H1 (cell line): Measurements from ENCODE around the gene ST3GAL2. TPM values are rescaled to one million over a fixed set of nuclear protein-coding genes. Genes with fewer than 3 reads are reported as not detected.

Experiments used
- CTCF ChIA-PET: fragments of 300-600 bp; sonication (Branson Sonifier 250); formaldehyde crosslinking; loops from one replicate; lab custom pipeline; 2021; ENCODE audit not compliant: partially characterized antibody; lab: Charles Lee
- POLR2A ChIA-PET: fragments of 300-600 bp; sonication (Branson Sonifier 250); formaldehyde crosslinking; loops from one replicate; lab custom pipeline; 2021; ENCODE audit warnings: inconsistent platforms; ENCODE audit not compliant: partially characterized antibody; lab: Charles Lee
- DNase-seq, 2 experiments: peaks; one replicate each; pipeline versions ENCODE4 v3.0.0 to v3.0.0-alpha.2; 2010 to 2022; ENCODE audit warnings: low spot score in 2 of 2, low read depth in 1 of 2, mixed read lengths in 1 of 2
- FAIRE-seq: peaks from 2 replicates; lab custom pipeline; 2011; peaks lifted over from hg19 to GRCh38; lab: Jason Lieb, UNC
- H2AFZ ChIP-seq: 2 replicates; pipeline ENCODE4 v1.8.1; 2012; ENCODE audit warnings: low read length, inconsistent platforms
- H2AK5ac ChIP-seq: 2 replicates; pipeline ENCODE4 v1.6.1; 2013; ENCODE audit warnings: low read depth, low read length
- H2BK120ac ChIP-seq: replicated peaks from 2 replicates; pipeline ENCODE3; 2013; ENCODE audit warnings: low read depth, low read length, inconsistent platforms
- H2BK12ac ChIP-seq: 2 replicates; pipeline ENCODE4 v1.6.1; 2013; ENCODE audit warnings: low read depth, low read length
- H2BK15ac ChIP-seq: 2 replicates; pipeline ENCODE4 v1.6.1; 2013; ENCODE audit warnings: low read length
- H2BK20ac ChIP-seq: 2 replicates; pipeline ENCODE4 v1.6.1; 2013; ENCODE audit warnings: low read length
- H2BK5ac ChIP-seq: 2 replicates; pipeline ENCODE4 v1.6.1; 2013; ENCODE audit warnings: low read depth, low read length
- H3K14ac ChIP-seq: 2 replicates; pipeline ENCODE4 v1.6.1; 2013; ENCODE audit warnings: inconsistent platforms; ENCODE audit not compliant: insufficient read length
- H3K18ac ChIP-seq: 2 replicates; pipeline ENCODE4 v1.6.1; 2013; ENCODE audit warnings: low read length; ENCODE audit errors: extremely low read depth
- H3K23ac ChIP-seq: 2 replicates; pipeline ENCODE4 v1.6.1; 2013; ENCODE audit warnings: inconsistent platforms; ENCODE audit not compliant: insufficient read length
- H3K23me2 ChIP-seq: 2 replicates; pipeline ENCODE4 v1.6.1; 2013; ENCODE audit warnings: low read depth, low read length
- H3K27ac ChIP-seq: 2 replicates; pipeline ENCODE4 v1.6.1; 2011; ENCODE audit warnings: low read depth, low read length, inconsistent platforms
- H3K27me3 ChIP-seq, 4 experiments: replicated peaks in 1 of 4; 1 replicate in 1 of 4; 2 replicates in 3 of 4; pipeline versions ENCODE4 v1.6.1 to v1.8.1; 2011 to 2013; ENCODE audit warnings: low read length in 3 of 4, mild to moderate bottlenecking in 3 of 4, inconsistent platforms in 2 of 4, mixed read lengths in 2 of 4, moderate library complexity in 1 of 4; ENCODE audit not compliant: control insufficient read depth in 3 of 4, insufficient read depth in 3 of 4; ENCODE audit errors: extremely low read depth in 1 of 4
- H3K36me3 ChIP-seq, 4 experiments: 2 replicates each; pipeline versions ENCODE4 v1.6.1 to v1.8.1; 2011 to 2013; ENCODE audit warnings: mild to moderate bottlenecking in 4 of 4, low read length in 3 of 4, moderate library complexity in 2 of 4, control low read depth in 1 of 4, inconsistent platforms in 1 of 4; ENCODE audit not compliant: insufficient read depth in 4 of 4, control insufficient read depth in 2 of 4
- H3K4ac ChIP-seq: replicated peaks from 2 replicates; pipeline ENCODE3; 2013; ENCODE audit warnings: low read length, low read depth, mixed read lengths, inconsistent platforms; ENCODE audit not compliant: insufficient read length
- H3K4me1 ChIP-seq, 4 experiments: replicated peaks in 1 of 4; 1 replicate in 1 of 4; 2 replicates in 3 of 4; pipeline versions ENCODE4 v1.6.1 to v1.8.1; 2011 to 2013; ENCODE audit warnings: low read length in 3 of 4, inconsistent platforms in 2 of 4, mixed read lengths in 1 of 4; ENCODE audit not compliant: insufficient read depth in 4 of 4, control insufficient read depth in 3 of 4
- H3K4me2 ChIP-seq, 2 experiments: 2 replicates each; pipeline versions ENCODE4 v1.6.1 to v1.8.1; 2011 to 2013; ENCODE audit warnings: low read depth in 2 of 2, low read length in 2 of 2, control low read depth in 1 of 2, inconsistent platforms in 1 of 2, mild to moderate bottlenecking in 1 of 2; ENCODE audit not compliant: insufficient read depth in 1 of 2
- H3K4me3 ChIP-seq, 4 experiments: fragments of 200-600, 300-600 bp in 1 of 4; sonication (generic), shearing (Covaris generic), sonication (Bioruptor Twin) in 1 of 4; 2 replicates each; pipeline versions ENCODE4 v1.5.1 to v1.8.1; 2011 to 2016; ENCODE audit warnings: low read length in 4 of 4, low read depth in 3 of 4, control low read depth in 2 of 4, inconsistent platforms in 2 of 4, mild to moderate bottlenecking in 2 of 4, mixed read lengths in 1 of 4, moderate library complexity in 1 of 4; ENCODE audit not compliant: insufficient read depth in 2 of 4; ENCODE audit errors: extremely low read depth in 1 of 4
- H3K56ac ChIP-seq: replicated peaks from 2 replicates; pipeline ENCODE3; 2013; ENCODE audit warnings: low read depth, mild to moderate bottlenecking, mixed read lengths, low read length, inconsistent platforms; ENCODE audit not compliant: insufficient read length
- H3K79me1 ChIP-seq: 2 replicates; pipeline ENCODE4 v1.6.1; 2013; ENCODE audit warnings: low read depth, low read length, control low read depth
- H3K79me2 ChIP-seq, 2 experiments: 2 replicates each; pipeline versions ENCODE4 v1.6.1 to v1.8.1; 2012 to 2013; ENCODE audit warnings: low read length in 2 of 2, mild to moderate bottlenecking in 2 of 2, inconsistent platforms in 1 of 2; ENCODE audit not compliant: insufficient read depth in 2 of 2, control insufficient read depth in 1 of 2
- H3K9ac ChIP-seq, 4 experiments: replicated peaks in 1 of 4; 1 replicate in 1 of 4; 2 replicates in 3 of 4; pipeline versions ENCODE4 v1.6.1 to v1.8.1; 2011 to 2013; ENCODE audit warnings: low read depth in 3 of 4, low read length in 3 of 4, control low read depth in 2 of 4, mild to moderate bottlenecking in 2 of 4, moderate library complexity in 2 of 4, inconsistent platforms in 1 of 4; ENCODE audit errors: extremely low read depth in 1 of 4
- H3K9me3 ChIP-seq, 2 experiments: 2 replicates each; pipeline versions ENCODE4 v1.6.1 to v1.8.1; 2012 to 2013; ENCODE audit warnings: mild to moderate bottlenecking in 2 of 2, moderate library complexity in 2 of 2, control low read depth in 1 of 2, inconsistent platforms in 1 of 2, low read depth in 1 of 2, low read length in 1 of 2, mixed read lengths in 1 of 2; ENCODE audit not compliant: insufficient read depth in 2 of 2
- H4K20me1 ChIP-seq, 2 experiments: replicated peaks in 1 of 2; 2 replicates each; pipeline versions ENCODE3 to v1.8.1; 2011 to 2013; ENCODE audit warnings: inconsistent platforms in 2 of 2, low read length in 2 of 2, mild to moderate bottlenecking in 1 of 2; ENCODE audit not compliant: insufficient read depth in 2 of 2, control insufficient read depth in 1 of 2
- H4K5ac ChIP-seq: 2 replicates; pipeline ENCODE4 v1.6.1; 2013; ENCODE audit warnings: low read length, low read depth, mixed read lengths, inconsistent platforms; ENCODE audit not compliant: insufficient read length
- H4K8ac ChIP-seq: 2 replicates; pipeline ENCODE4 v1.8.0; 2013; ENCODE audit warnings: mild to moderate bottlenecking, moderate library complexity, low read length, inconsistent platforms; ENCODE audit not compliant: insufficient read depth; ENCODE audit errors: extremely low read depth
- H4K91ac ChIP-seq: replicated peaks from 2 replicates; pipeline ENCODE3; 2013; ENCODE audit warnings: low read length, mixed read lengths, inconsistent platforms; ENCODE audit not compliant: insufficient read length
- CEBPB ChIP-seq: IDR thresholded peaks from 2 replicates; pipeline ENCODE4 v1.6.1; 2012; ENCODE audit warnings: low read depth, low read length
- CHD2 ChIP-seq: IDR thresholded peaks from 2 replicates; pipeline ENCODE4 v1.6.1; 2012; ENCODE audit warnings: low read length, improper control_type of control experiment
- CTBP2 ChIP-seq: IDR thresholded peaks from 2 replicates; pipeline ENCODE4 v1.7.0; 2011; ENCODE audit warnings: borderline replicate concordance, mild to moderate bottlenecking, moderate library complexity, mixed read lengths, low read length; ENCODE audit not compliant: insufficient read depth, insufficient read length
- EGR1 ChIP-seq: IDR thresholded peaks from 2 replicates; pipeline ENCODE4 v1.6.1; 2011; ENCODE audit warnings: low read depth, low read length, borderline replicate concordance
- HDAC2 ChIP-seq, 2 experiments: fragments of 300-600 bp in 1 of 2; sonication (generic) in 1 of 2; IDR thresholded peaks; 2 replicates each; pipeline ENCODE4 v1.6.1; 2011 to 2012; ENCODE audit warnings: low read depth in 2 of 2, low read length in 2 of 2, mild to moderate bottlenecking in 2 of 2, moderate library complexity in 2 of 2, borderline replicate concordance in 1 of 2, inconsistent platforms in 1 of 2
- JUN ChIP-seq: IDR thresholded peaks from 2 replicates; pipeline ENCODE4 v1.6.1; 2011; ENCODE audit warnings: low read depth, mild to moderate bottlenecking, improper control_type of control experiment, low read length
- MAFK ChIP-seq: IDR thresholded peaks from 2 replicates; pipeline ENCODE4 v1.6.1; 2012; ENCODE audit warnings: low read depth, mild to moderate bottlenecking, improper control_type of control experiment, low read length
- PHF8 ChIP-seq: fragments of 200-600 bp; sonication (generic); conservative IDR thresholded peaks from 2 replicates; pipeline ENCODE4 v1.7.1; 2012; ENCODE audit warnings: low read depth, mild to moderate bottlenecking, inconsistent platforms, low read length, moderate library complexity
- POLR2AphosphoS5 ChIP-seq: IDR thresholded peaks from 2 replicates; pipeline ENCODE4 v1.6.1; 2011; ENCODE audit warnings: low read depth, low read length
- RFX5 ChIP-seq: IDR thresholded peaks from 2 replicates; pipeline ENCODE4 v1.6.1; 2011; ENCODE audit warnings: low read depth, low read length, improper control_type of control experiment, borderline replicate concordance
- RXRA ChIP-seq: IDR thresholded peaks from 2 replicates; pipeline ENCODE4 v1.6.1; 2011; ENCODE audit warnings: low read depth, mild to moderate bottlenecking, low read length, moderate library complexity; ENCODE audit not compliant: insufficient read depth
- SIRT6 ChIP-seq: IDR thresholded peaks from one replicate; pipeline ENCODE4 v1.7.1; 2012; ENCODE audit warnings: low read length, inconsistent platforms
- SIX5 ChIP-seq: IDR thresholded peaks from 2 replicates; pipeline ENCODE4 v1.6.1; 2011; ENCODE audit warnings: mild to moderate bottlenecking, low read depth, low read length
- YY1 ChIP-seq: IDR thresholded peaks from 2 replicates; pipeline ENCODE4 v1.6.1; 2011; ENCODE audit warnings: low read depth, mild to moderate bottlenecking, low read length
- ZNF274 ChIP-seq: IDR thresholded peaks from 2 replicates; pipeline ENCODE4 v1.7.0; 2012; ENCODE audit warnings: low read length, borderline replicate concordance; ENCODE audit errors: extremely low read depth
- WGBS, 2 experiments: shearing (Covaris generic) in 1 of 2; methylation state at CpG; one replicate each; pipeline versions ENCODE4 v1.1.6 to v1.1.7; 2013 to 2015; ENCODE audit warnings: low lambda C conversion rate in 2 of 2, mixed read lengths in 2 of 2, inconsistent platforms in 1 of 2, low coverage in 1 of 2, missing lambda C conversion rate in 1 of 2; ENCODE audit not compliant: insufficient replicate concordance in 2 of 2, insufficient coverage in 1 of 2, insufficient read length in 1 of 2; ENCODE audit errors: extremely low coverage in 1 of 2, missing lambda C conversion rate in 1 of 2; 5-methylcytosine and 5-hydroxymethylcytosine counted together
- polyA plus RNA-seq, 7 experiments: library from polyadenylated mRNA; depleted of rRNA in 3 of 7; stranded (reverse) in 5 of 7; unstranded in 2 of 7; fragments of >200 nt in 5 of 7; fragments of 200-250 nt in 2 of 7; gene quantifications; 1 replicate in 5 of 7; 2 replicates in 1 of 7; 4 replicates in 1 of 7; pipeline versions ENCODE4 v1.2.1 to v1.2.3, GENCODE V29; 2011 to 2013; ENCODE audit warnings: missing spikeins in 2 of 7, mixed read lengths in 2 of 7
- total RNA-seq: library from RNA; stranded (reverse); fragmentation: NEBNext Ultra II Directional; extraction: Animal tissue kit (Norgen Biotek cat#: 25700); gene quantifications from 2 replicates; pipeline ENCODE4 v1.2.1, GENCODE V29; 2021

ST3GAL2 gene
- total and polyA plus RNA-seq, 2 of the 8 experiments (the other 6 are each of a cell fraction or from before 2014, with no cell fraction given) = 14.4 to 39.7 TPM

- Histone ChIP-seq H2BK15ac (no peak overlapping the region), H3K23me2 (no peaks in the 10 kb centered on the region), H3K4me2 (no peak overlapping the region), H4K20me1 (peaks cover 3 to 8% of the 10 kb centered on the region in 2 experiments), H4K5ac (no peak overlapping the region), H3K23ac (no peak overlapping the region), H4K8ac (no peak overlapping the region), H3K56ac (no peak overlapping the region), H3K79me1 (no peaks in the 10 kb centered on the region; the same call in 1 of the 2 replicates), H3K9me3 (no peaks in the 10 kb centered on the region), H3K36me3 (peaks cover 2 to 9% (median 8%) of the 10 kb centered on the region in 4 experiments; a peak in 5 of 8 replicates), H3K27ac (no peak overlapping the region), H2BK20ac (no peak overlapping the region), H3K4me1 (no peaks in the 10 kb centered on the region), H3K4me3 (no peak overlapping the region), H4K91ac (no peak overlapping the region), H2BK5ac (no peak overlapping the region), H3K14ac (no peak overlapping the region), H3K27me3 (no peaks in the 10 kb centered on the region), H2AK5ac (no peak overlapping the region), H3K9ac (no peak overlapping the region), H3K79me2 (no peaks in the 10 kb centered on the region), H2AFZ (no peak overlapping the region), H3K18ac (no peak overlapping the region), H2BK120ac (no peak overlapping the region), H2BK12ac (no peak overlapping the region), H3K4ac (no peak overlapping the region)
- 76% methylated on average over 3 of the region's 3 CpGs; no CpG with 5 or more reads in 1 of the 2 experiments for WGBS, 2 experiments
- DNase-seq (no peak), FAIRE-seq (no peak)
- POLR2A ChIA-PET = interaction anchor here (0.8 to 5.8 kb wide), 6 partner anchors 9 to 134 kb away, joined by 3 to 37 read pairs (median 4); no protein-coding TSS in a partner anchor
- CTCF ChIA-PET = interaction anchor here (0.7 to 13.3 kb wide), 10 partner anchors 8 to 110 kb away, joined by 3 to 180 read pairs (median 3); no protein-coding TSS in a partner anchor
- no peak for TF ChIP-seq YY1
- no peak for TF ChIP-seq POLR2AphosphoS5
- no peak for TF ChIP-seq SIRT6
- TF ChIP-seq HDAC2 (IDR thresholded peaks at IDR 0.05; ENCODE audit: borderline replicate concordance in 1 of 2, low read depth in 2 of 2, low read length in 2 of 2) = no peak
- TF ChIP-seq SIX5 = no peak
- TF ChIP-seq CEBPB = no peak
- TF ChIP-seq PHF8 = no peak
- TF ChIP-seq ZNF274 = no peak
- no peak for TF ChIP-seq CTBP2
- no peak for TF ChIP-seq RFX5
- TF ChIP-seq RXRA = no peak
- TF ChIP-seq JUN = no peak
- TF ChIP-seq EGR1 = no peak
- no peak for TF ChIP-seq MAFK
- no peak for TF ChIP-seq CHD2
These were observed 47.5 kb downstream of the ST3GAL2 start for GRCh38 chr16:70391446-70391845.
